Esophagus squamous epithelium (tissue), 4 donors: ENCODE measurements around the gene TBC1D13.

ENCODE experiments used
- CTCF ChIP-seq, 6 experiments: fragments of 450-650 bp in 4 of 6; fragments of 200-600 bp in 2 of 6; sonication (generic) in 2 of 6; IDR thresholded peaks; one replicate each; pipeline ENCODE4 v1.5.1; 2016 to 2019; ENCODE audit warnings: antibody characterized with exemption in 6 of 6, mild to moderate bottlenecking in 4 of 6, moderate library complexity in 4 of 6
- POLR2A ChIP-seq, 4 donors: fragments of 450-650 bp; IDR thresholded peaks; one replicate each; pipeline ENCODE4 v1.6.1; 2017; ENCODE audit warnings: antibody characterized with exemption in 4 of 4, mild to moderate bottlenecking in 4 of 4, moderate library complexity in 3 of 4

- TF ChIP-seq CTCF (IDR thresholded peaks at IDR 0.05) (no peak), POLR2A (IDR thresholded peaks at IDR 0.05) (no peak)
Measured at GRCh38 chr9:128747241-128747640, 39.8 kb upstream of the TBC1D13 start.
